Measurements from ENCODE around the gene SLC35C1. TPM values are rescaled to one million over a fixed set of nuclear protein-coding genes. Genes with fewer than 3 reads are reported as not detected.

SLC35C1 gene
- total and polyA plus RNA-seq, 2 of the 13 experiments (the other 11 are each of a cell fraction or from before 2014, with no cell fraction given), result 2.9 to 7.0 TPM

- TF ChIP-seq HNF1B (CRISPR knock-in tag; IDR thresholded peaks at IDR 0.05), result no peak
- TF ChIP-seq HDAC2 (CRISPR knock-in tag; IDR thresholded peaks at IDR 0.05), result peak; percentile 60; the same call in 1 of the 2 replicates
- TF ChIP-seq ETS1 (CRISPR knock-in tag; IDR thresholded peaks at IDR 0.05), result no peak
- 0 out of 2 replicates have a peak, but pooled peaks have one; percentile 34 for TF ChIP-seq GATAD1 (CRISPR knock-in tag; IDR thresholded peaks at IDR 0.05)
- no peak for TF ChIP-seq ZBTB46 (CRISPR knock-in tag; IDR thresholded peaks at IDR 0.05; ENCODE audit: borderline replicate concordance)
- peak; percentile 37; the same call in 1 of the 2 replicates for TF ChIP-seq HOXA3 (CRISPR knock-in tag; IDR thresholded peaks at IDR 0.05)
- TF ChIP-seq ZNF670 (CRISPR knock-in tag; IDR thresholded peaks at IDR 0.05; ENCODE audit: borderline replicate concordance), result peak; percentile 44; the same call in 1 of the 2 replicates
- TF ChIP-seq, protein P1, sequence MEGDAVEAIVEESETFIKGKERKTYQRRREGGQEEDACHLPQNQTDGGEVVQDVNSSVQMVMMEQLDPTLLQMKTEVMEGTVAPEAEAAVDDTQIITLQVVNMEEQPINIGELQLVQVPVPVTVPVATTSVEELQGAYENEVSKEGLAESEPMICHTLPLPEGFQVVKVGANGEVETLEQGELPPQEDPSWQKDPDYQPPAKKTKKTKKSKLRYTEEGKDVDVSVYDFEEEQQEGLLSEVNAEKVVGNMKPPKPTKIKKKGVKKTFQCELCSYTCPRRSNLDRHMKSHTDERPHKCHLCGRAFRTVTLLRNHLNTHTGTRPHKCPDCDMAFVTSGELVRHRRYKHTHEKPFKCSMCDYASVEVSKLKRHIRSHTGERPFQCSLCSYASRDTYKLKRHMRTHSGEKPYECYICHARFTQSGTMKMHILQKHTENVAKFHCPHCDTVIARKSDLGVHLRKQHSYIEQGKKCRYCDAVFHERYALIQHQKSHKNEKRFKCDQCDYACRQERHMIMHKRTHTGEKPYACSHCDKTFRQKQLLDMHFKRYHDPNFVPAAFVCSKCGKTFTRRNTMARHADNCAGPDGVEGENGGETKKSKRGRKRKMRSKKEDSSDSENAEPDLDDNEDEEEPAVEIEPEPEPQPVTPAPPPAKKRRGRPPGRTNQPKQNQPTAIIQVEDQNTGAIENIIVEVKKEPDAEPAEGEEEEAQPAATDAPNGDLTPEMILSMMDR (CRISPR knock-in tag; IDR thresholded peaks at IDR 0.05), result 0 out of 2 replicates have a peak, but pooled peaks have one; percentile 3
- peak; percentile 30; the same call in 1 of the 2 replicates for TF ChIP-seq ZNF614 (CRISPR knock-in tag; IDR thresholded peaks at IDR 0.05; ENCODE audit: borderline replicate concordance)
- peak; percentile 84 for TF ChIP-seq BCL6 (CRISPR knock-in tag; IDR thresholded peaks at IDR 0.05)
- TF ChIP-seq ZSCAN21 (CRISPR knock-in tag; IDR thresholded peaks at IDR 0.05; ENCODE audit: borderline replicate concordance), result no peak
- TF ChIP-seq KDM1A (CRISPR knock-in tag; IDR thresholded peaks at IDR 0.05), result 0 out of 2 replicates have a peak, but pooled peaks have one; percentile 35
- TF ChIP-seq HDAC1 (CRISPR knock-in tag; IDR thresholded peaks at IDR 0.05), result peak; percentile 54
- peak in 1 of 2 experiments; percentile 47; a peak in 1 of 4 replicates for TF ChIP-seq POLR2A (IDR thresholded peaks at IDR 0.05; ENCODE audit: insufficient read depth in 1 of 2, low read depth in 2 of 2, low read length in 2 of 2)
- 0 out of 2 replicates have a peak, but pooled peaks have one; percentile 28 for TF ChIP-seq MIER3 (CRISPR knock-in tag; IDR thresholded peaks at IDR 0.05; ENCODE audit: borderline replicate concordance)
- 0 out of 2 replicates have a peak, but pooled peaks have one; percentile 31 for TF ChIP-seq FOXA3 (CRISPR knock-in tag; IDR thresholded peaks at IDR 0.05)
- TF ChIP-seq ZNF430 (CRISPR knock-in tag; IDR thresholded peaks at IDR 0.05), result peak; percentile 36; the same call in 1 of the 2 replicates
- TF ChIP-seq RORA (CRISPR knock-in tag; IDR thresholded peaks at IDR 0.05), result no peak
- peak; percentile 56; the same call in 1 of the 2 replicates for TF ChIP-seq PHF21A (CRISPR knock-in tag; IDR thresholded peaks at IDR 0.05)
- TF ChIP-seq TP53 (CRISPR knock-in tag; conservative IDR thresholded peaks at IDR 0.05), result no peak
- TF ChIP-seq YEATS2 (CRISPR knock-in tag; IDR thresholded peaks at IDR 0.05; ENCODE audit: borderline replicate concordance), result peak; percentile 20; the same call in 1 of the 2 replicates
- no peak for TF ChIP-seq MED13 (CRISPR knock-in tag; IDR thresholded peaks at IDR 0.05)
- TF ChIP-seq, protein P2, sequence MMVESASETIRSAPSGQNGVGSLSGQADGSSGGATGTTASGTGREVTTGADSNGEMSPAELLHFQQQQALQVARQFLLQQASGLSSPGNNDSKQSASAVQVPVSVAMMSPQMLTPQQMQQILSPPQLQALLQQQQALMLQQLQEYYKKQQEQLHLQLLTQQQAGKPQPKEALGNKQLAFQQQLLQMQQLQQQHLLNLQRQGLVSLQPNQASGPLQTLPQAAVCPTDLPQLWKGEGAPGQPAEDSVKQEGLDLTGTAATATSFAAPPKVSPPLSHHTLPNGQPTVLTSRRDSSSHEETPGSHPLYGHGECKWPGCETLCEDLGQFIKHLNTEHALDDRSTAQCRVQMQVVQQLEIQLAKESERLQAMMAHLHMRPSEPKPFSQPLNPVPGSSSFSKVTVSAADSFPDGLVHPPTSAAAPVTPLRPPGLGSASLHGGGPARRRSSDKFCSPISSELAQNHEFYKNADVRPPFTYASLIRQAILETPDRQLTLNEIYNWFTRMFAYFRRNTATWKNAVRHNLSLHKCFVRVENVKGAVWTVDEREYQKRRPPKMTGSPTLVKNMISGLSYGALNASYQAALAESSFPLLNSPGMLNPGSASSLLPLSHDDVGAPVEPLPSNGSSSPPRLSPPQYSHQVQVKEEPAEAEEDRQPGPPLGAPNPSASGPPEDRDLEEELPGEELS (CRISPR knock-in tag; IDR thresholded peaks at IDR 0.05), result peak; percentile 71
These were observed 43.7 kb downstream of the SLC35C1 start (continued) for GRCh38 chr11:45848654-45849081.

Data from HepG2 (cell line).